HEK293 (cell line): ENCODE measurements around the gene ACTN3.

ENCODE experiments used
- CTCF ChIP-seq: fragments of 450-650 bp; formaldehyde crosslinking; IDR thresholded peaks from 2 replicates; pipeline ENCODE4 v1.5.1; 2016; ENCODE audit warnings: missing biosample characterization, missing genetic modification characterization
- SALL2 ChIP-seq: fragments of 450-650 bp; formaldehyde crosslinking; IDR thresholded peaks from 2 replicates; pipeline ENCODE4 v1.5.0; 2017; ENCODE audit warnings: missing biosample characterization, mild to moderate bottlenecking, missing genetic modification characterization, borderline replicate concordance
- SETDB1 ChIP-seq: IDR thresholded peaks from one replicate; pipeline ENCODE4 v1.6.1; 2017; ENCODE audit warnings: mild to moderate bottlenecking, low read length, moderate library complexity, mixed read lengths; ENCODE audit not compliant: insufficient read length
- YY1 ChIP-seq: fragments of 450-650 bp; formaldehyde crosslinking; IDR thresholded peaks from 2 replicates; pipeline ENCODE4 v1.5.1; 2018; ENCODE audit warnings: missing biosample characterization, missing genetic modification characterization
- ZBTB6 ChIP-seq: fragments of 450-650 bp; formaldehyde crosslinking; IDR thresholded peaks from 2 replicates; pipeline ENCODE4 v1.5.1; 2017; ENCODE audit warnings: missing biosample characterization, missing genetic modification characterization
- ZNF426 ChIP-seq: fragments of 450-650 bp; formaldehyde crosslinking; IDR thresholded peaks from 2 replicates; pipeline ENCODE4 v1.5.1; 2017; ENCODE audit warnings: missing biosample characterization, missing genetic modification characterization, mild to moderate bottlenecking, inconsistent platforms, moderate library complexity

DNA sequence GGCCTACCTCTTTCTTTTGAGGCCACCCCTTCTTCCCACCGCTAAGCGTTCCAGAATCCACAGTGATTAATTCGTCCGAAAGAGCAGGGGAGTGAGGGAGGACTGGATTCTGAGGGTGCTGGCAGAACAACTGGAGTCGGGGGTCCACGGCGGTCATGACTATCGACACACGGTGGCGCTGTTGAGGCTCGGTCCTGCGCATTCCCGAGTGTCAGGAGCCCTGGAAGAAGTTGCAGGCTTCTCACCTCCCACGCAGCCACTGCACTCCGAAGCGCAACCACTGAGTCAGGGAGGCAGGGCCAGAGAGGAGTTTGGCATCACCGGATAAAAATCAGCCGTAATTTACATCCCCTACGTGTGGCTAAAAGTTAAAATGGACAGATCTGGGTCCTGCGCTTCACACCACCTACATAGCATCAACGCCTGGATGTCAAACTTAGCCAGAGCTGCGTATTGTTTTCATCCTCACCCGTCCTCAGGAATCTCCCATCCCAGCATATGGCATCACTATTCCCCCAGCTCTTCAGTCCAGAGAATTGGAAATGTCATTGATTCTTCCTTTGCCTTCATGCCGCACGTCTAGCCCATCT is 32.4 kb downstream of the ACTN3 start:
- no peak for TF ChIP-seq SALL2
- TF ChIP-seq ZNF426 (tag by site-specific recombination): no peak
- no peak for TF ChIP-seq SETDB1
- TF ChIP-seq CTCF (tag by site-specific recombination): peak; percentile 65; the same call in 1 of the 2 replicates
- no peak for TF ChIP-seq YY1
- no peak for TF ChIP-seq ZBTB6 (tag by site-specific recombination)
